GM19372 (cell line): ENCODE data around the gene CAMSAP1.

Experiments used
- ATAC-seq: cut with Tn5 transposase; IDR thresholded peaks from one replicate; pipeline ENCODE4 v1.9.1; 2021; ENCODE audit warnings: mild to moderate bottlenecking, low read depth, moderate library complexity; ENCODE audit not compliant: unreplicated experiment

CAMSAP1 gene

DNA sequence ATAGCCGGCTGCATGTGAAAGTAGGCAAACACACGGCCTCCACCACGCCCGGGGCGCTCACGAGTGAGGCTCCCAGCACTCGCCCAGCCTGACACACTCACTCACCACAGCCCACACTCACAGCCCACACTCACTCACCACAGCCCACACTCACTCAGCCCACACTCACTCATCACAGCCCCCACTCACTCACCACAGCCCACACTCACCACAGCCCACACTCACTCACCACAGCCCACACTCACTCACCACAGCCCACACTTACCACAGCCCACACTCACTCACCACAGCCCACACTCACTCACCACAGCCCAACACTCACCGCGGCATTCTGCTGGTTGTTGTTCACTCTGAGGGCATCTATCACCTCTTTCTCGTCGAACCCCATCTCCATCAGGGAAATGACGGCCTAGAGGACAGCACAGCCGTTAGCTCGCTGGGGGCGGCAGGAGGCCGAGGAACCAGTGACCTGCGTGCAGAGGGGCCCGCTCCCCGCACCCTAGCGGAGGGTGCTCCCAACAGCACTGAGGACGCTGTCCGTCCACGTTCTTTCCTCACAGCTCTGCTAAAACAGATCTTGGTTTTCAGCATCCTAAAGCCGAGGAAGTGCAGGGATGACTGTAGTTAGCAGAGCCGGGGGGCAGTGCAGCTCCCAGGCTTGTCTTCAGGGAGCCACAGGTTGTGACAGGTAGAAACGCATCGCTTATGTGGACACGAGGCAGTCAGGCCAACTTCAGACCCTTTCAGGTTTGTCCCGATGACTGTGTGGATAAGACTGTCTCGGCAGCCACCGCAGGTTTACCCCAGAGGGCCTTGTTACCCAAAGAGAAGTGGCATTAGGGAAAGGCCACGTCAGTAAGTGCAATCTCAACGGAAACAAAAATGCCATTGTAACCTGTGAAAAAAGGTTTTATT, 32.3 kb upstream of the CAMSAP1 start:
- no peak for ATAC-seq

DNA sequence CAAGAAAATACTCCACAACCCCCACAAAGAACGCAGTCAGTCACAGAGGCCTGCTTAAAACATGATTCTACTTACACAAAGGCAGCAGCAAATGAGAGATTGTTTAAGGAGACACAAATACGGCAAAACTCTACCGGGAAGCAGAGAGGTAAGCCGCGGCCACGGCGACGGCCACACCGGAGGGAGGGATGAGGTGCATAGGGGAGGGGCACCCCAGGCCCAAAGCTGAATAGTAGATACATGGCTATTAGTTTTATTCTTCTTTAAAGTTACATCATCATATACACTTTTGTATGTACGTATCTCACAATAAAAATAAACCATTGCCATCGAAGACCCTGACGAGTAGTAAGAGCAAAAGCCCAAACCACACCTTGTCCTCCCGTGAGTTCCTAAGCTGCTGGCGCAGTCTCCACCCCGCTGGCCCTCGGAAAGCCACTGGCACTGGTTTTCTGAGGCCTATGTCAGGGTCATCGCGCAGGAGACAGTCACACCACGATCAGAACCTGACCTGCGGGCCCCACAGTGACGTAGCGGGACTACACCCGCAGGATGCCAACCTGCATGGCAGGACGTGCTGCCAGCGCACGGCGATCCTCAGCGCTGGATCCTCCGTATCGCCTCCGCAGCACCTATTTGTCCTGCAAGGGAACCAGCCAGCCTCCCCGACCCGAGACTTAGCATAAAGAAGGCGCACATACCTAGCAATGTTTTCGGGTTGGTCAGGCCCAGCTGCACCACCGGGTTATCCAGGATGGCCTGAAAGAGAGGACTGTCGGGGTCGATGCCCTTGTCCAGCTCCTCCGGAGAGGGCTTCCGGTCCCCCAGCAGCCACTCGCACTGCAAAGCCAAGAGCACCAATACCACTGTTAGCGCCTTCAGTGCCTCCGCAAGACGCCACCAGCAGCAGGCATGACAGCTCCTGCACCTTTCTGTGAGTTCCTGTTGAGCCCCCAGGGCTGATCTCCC, 30.5 kb upstream of the CAMSAP1 start:
- ATAC-seq = no peak

- no peak for ATAC-seq
These were observed 25.8 kb upstream of the CAMSAP1 start for GRCh38 chr9:135933114-135933513.

DNA sequence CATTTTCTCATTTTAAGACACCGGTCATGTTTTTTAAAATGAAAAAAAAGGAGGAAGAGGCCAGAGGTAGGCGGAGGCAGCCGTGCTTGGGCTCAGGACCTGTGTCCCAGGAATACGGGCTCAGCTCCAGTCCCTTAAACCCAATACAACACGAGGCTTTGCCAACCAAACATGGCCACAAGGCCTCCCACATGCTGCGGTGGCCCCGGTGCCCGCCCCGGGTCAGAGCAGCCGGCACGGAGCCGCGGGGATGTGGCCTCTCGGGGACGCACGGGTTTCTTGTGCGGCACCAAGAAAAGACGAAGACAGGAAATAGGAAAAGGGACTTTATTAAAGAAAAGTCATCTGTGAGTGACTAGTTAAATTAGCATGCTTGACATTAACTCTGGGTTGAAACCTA, 25.3 kb upstream of the CAMSAP1 start:
- no peak for ATAC-seq

DNA sequence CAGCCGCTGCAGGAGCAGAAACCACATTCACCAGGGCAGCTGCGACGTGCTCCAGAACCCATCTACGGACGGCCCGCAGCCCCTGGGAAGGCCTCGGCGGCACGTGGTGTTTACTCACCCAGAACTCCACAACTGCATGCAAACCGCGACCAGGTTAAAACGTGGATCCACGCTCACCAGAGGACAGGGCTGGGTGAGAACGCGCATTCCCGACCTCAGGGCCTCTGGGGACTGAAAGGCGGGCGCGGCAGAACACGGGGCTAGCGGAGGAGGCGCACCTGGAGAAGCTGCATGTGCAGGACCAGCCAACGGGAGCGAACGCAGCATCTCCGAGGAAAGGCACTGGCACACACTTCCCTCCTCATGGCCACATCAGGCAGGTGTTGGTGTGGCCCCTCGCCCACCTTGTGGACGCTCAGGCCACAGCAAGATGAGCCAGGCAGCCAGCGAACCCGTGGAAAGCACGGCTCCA, 24.0 kb upstream of the CAMSAP1 start:
- no peak for ATAC-seq

DNA sequence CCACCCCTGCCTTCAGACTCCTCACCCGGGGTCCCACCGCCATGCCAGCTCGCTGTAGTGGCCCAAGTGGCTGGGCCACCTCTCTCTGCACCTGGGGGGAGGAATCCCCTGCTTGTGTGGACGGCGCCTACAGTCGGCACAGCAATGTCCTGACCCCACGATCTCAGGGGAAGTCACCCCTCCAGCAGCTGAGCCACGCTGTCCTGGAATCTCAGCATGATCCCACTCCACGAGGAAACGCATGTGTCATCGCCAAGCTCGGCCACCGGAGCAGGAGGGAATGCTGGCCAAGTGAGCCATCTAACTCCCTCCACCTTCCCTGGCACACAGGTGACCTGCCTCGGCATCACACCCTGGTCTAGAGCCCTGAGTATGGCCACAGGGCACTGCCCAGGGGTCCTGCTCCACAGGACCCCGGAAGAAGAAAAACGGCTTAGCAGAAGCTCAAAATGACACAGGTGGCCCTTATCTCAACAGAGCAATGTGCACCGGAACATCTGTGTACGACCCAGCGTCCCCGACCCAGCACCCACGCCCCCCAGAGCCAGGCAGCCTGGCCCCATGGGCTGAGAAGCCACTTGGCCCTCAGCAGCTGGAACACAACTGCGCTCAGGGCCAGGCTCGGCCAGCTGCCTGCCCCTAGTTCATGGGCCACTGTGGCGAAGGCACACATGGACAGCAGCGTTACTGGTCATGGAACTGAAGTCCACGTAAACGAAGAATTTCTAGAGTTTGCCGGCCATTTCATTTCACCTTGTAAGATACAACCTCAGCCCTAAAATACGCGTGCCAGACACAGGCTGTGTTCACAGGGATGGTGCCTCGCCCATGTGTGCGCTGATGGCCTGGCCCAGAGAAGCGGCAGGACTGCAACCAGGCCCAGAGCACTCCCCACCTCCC, 23.4 kb upstream of the CAMSAP1 start:
- no peak for ATAC-seq

DNA sequence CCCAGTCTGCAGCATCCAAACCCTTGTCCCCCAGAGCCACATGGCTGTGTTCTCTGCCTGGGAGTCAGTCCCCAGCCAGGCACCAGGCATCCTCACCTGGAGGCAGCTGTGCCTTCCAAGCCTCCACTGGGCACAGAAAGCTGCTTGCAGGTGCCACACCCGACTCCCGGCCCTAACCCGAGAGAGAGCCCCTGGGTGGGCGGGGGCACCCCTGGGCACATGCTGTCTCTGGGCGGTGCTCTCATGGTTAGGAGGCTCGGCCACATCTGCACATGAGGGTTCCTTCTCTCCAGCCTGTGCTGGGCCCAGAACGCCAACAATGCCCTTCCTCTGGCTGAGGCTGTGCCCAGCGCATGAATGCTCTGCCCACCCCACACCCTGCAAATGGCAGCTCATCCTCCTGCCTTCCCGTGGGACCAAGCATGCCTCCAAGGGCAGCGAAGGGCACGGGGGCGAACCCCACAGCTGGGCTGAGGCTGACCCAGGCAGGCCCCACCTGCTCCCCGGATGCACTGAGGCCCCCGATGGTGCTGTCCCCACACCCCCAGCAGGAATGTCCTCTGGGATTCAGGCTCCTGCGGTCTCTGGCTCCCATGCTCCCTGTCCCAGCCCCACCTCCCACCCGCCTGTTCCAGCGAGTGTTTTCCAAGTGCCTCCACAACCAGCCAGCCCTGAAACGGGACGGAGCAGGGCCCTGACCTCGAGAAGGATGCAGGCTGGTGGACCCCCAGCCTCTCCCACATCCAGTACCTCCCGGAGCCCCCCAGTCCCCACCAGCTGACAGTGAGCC, 22.5 kb upstream of the CAMSAP1 start:
- ATAC-seq = no peak

DNA sequence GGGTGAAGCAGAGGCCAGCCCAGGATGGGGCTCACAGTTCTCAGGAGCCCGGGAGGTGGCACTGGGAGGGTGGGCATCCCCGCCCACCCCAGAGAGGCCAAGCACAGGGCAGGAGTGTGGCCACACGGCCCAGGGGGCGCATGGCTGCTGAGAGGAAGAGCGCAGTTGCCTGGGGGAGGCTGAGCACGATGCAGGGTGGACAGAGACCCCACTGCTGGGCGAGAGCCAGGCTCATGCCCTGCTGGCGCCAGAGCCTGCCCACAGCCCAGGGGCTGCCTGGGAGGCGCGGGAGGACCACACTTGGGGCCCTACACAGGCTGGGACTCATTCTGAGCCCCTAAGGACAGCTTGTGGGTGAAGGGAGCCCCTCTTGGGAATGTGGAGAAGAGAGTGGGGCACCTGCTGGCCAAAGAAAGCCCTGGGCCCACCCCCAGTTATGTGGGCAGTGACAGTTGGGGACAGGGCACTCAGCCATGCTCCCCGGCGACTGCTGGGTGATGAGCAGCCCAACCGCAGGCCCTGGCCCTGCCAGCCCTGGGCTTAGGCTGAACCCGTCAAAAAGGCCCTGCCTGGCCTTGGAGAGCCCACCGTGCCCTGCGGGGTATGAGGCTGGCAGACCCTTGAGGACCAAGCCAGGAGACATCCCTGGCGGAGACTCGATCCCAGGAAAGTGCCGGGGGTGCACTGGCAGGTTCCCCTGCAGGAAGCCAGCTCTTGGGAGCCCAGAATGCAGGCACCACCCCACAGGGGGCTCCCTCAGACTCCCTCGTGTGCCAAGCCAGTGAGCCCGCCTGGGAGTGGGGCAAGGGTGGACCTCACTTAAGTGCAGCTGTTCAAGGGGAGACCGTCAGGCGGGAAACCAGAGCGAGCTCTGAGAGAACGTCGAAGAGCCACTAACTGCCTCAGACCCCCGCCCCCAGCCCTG, 21.6 kb upstream of the CAMSAP1 start:
- no peak for ATAC-seq

DNA sequence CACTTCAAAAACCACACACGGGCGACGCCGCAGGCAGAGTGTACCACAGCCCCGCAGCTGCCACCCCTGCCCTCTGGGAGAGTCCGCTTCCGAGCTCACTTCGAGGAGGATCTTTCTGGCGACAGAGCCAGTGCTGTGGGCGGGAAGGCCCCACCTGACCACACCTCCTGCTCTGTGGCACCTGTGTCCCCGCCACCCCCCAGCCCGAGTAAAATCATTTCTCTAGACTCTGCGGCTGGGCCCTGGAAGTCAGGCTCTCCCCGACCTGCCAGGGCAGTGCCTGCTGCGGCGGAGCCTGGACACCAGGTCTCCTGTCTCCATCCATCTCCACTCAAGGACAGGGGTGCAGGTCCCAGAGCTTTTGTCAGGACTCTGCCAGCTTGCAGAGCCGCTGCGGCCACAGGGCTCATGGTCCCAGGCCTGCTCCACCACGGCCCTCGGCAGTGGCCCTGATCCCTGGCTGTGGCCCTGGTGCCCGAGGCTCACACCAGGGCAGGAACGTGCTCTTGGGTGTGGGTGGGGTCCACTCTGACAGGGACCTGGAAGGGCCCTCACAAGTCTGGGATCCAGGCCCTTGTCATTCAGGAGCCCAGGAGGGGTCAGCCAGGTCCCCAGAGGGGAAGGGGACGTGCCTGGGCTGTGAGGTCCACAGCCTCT, 20.9 kb upstream of the CAMSAP1 start:
- ATAC-seq = no peak

- no peak for ATAC-seq
These were observed 20.1 kb upstream of the CAMSAP1 start for GRCh38 chr9:135927195-135928013.

GRCh38 chr9:135926402-135927194, 19.3 kb upstream of the CAMSAP1 start:
- no peak for ATAC-seq

DNA sequence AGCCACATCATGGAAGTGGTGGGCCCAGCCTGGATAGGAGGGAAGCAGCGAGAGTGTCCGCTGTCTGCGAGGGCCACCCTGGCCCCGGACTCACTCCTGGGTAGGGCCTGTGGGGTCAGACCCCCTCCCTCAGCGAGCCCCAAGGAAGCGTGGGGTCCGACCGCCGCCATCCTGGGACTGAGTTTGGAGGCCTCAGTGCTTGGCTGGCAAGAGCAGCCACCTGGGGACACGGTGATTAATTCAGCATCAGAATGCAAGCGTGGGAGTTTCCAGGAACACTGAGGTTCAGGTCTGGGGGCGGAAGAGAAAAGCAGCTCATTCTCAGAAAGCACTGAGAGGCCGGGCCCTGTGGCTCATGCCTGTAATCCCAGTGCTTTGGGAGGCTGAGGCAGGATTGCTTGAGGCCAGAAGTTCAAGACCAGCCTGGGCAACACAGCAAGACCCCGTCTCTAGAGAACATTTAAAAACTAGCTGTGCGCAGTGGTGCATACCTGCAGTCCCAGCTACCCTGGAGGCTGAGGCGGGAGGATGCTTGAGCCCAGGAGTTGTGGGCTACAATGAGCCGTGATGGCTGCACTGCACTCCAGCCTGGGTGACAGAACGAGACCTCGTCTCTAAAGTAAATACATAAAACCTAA, 18.3 kb upstream of the CAMSAP1 start:
- ATAC-seq = no peak

GRCh38 chr9:135924628-135925338, 17.4 kb upstream of the CAMSAP1 start:
- no peak for ATAC-seq

DNA sequence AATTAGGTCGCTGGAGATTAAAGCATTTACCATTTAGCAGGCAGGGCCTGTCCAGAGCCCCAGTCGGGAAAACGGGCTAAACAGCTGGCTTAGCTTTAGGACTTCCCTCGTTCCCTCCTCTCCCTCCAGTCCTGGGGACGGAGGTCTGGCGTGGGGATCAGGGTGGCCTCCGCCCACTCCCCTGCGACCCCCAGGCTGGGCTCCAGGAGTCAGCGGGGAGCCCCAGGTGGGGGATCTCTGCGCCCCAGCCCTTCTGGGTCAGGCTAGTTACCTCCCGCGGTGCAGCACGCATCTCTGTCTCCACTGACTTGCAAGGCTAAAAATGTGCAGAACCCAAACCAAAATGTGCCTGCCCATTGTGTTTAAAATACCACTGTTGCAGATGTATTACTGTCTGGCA, 16.2 kb upstream of the CAMSAP1 start:
- no peak for ATAC-seq

DNA sequence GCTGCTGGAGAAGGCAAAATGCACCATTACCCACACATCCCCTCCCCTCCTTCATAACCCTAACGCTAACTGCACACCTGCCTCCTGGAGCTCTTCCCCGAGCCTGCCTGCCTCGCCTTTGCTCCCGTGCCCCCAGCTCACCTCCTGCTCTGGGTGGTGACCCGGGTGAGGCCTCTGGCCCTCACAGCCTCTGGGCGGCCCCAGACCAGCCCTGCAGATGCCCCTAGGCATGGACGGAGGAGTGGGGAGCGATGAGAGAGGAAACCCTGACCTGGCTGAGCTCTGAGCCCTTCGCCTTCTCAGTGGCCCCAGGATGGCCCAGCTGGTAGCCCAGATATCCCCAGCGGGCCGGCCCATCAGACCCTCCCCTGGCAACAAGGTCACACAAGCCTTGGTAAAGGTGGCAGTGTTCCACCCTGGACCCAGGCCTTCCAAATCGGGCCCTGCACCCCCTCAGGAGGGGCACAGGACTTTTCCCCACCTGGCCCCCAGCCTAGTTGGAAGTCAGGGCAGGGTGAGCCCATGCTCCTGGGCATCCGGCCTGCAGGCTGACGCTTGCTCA, 14.5 kb upstream of the CAMSAP1 start:
- no peak for ATAC-seq
